Cardiac muscle cell (in vitro differentiated cells and primary cell): ENCODE measurements around the gene APOL3. TPM values are rescaled to one million over a fixed set of nuclear protein-coding genes. Genes with fewer than 3 reads are reported as not detected.

Source experiments
- DNase-seq, 2 donors: peaks; one replicate each; pipeline versions ENCODE4 v3.0.0 to v3.0.0-alpha.2; 2010 to 2017; ENCODE audit warnings: low read depth in 1 of 2, low spot score in 1 of 2
- H3K27ac ChIP-seq: fragments of 200-600 bp; sonication (generic); 2 replicates; pipeline ENCODE4 v1.5.1; 2016
- H3K27me3 ChIP-seq: fragments of 200-600 bp; sonication (generic); 2 replicates; pipeline ENCODE4 v1.6.0; 2016; ENCODE audit warnings: control low read depth
- H3K36me3 ChIP-seq: fragments of 200-600 bp; sonication (generic); 2 replicates; pipeline ENCODE4 v1.5.1; 2016; ENCODE audit warnings: control low read depth
- H3K4me1 ChIP-seq: fragments of 200-600 bp; sonication (generic); 2 replicates; pipeline ENCODE4 v1.8.1; 2017; ENCODE audit warnings: low read depth, mild to moderate bottlenecking, mixed run types
- H3K4me3 ChIP-seq: fragments of 200-600 bp; sonication (generic); 2 replicates; pipeline ENCODE4 v1.5.1; 2016; ENCODE audit warnings: mild to moderate bottlenecking
- H3K9me3 ChIP-seq: fragments of 200-600 bp; sonication (generic); 2 replicates; pipeline ENCODE4 v1.5.1; 2017; ENCODE audit warnings: low read depth, mild to moderate bottlenecking, control low read depth
- CTCF ChIP-seq: IDR thresholded peaks from 2 replicates; pipeline ENCODE4 v1.5.1; 2012; ENCODE audit warnings: low read depth, mild to moderate bottlenecking, low read length
- polyA plus RNA-seq: library from polyadenylated mRNA; unstranded; fragments of >200 nt; fragmentation: Nextera tagmentation; extraction: Ambion mirVana; gene quantifications from 2 replicates; pipeline ENCODE4 v1.2.1, GENCODE V29; 2016
- total RNA-seq: library from RNA; depleted of rRNA; stranded (reverse); fragments of >200 nt; gene quantifications from 2 replicates; pipeline ENCODE4 v1.2.3, GENCODE V29; 2016

Gene APOL3
- total and polyA plus RNA-seq, 2 experiments from 2014 or later, result not detected

GRCh38 chr22:36185828-36186624, 25.5 kb upstream of the APOL3 start:
- no peak for TF ChIP-seq CTCF
- DNase-seq, result no peak

GRCh38 chr22:36184433-36185025, 24.0 kb upstream of the APOL3 start:
- no peak overlapping the region for H3K27ac ChIP-seq

More at GRCh38 chr22:36185828-36186624, 25.5 kb upstream of the APOL3 start:
- Histone ChIP-seq H3K4me3 (no peak overlapping the region), H3K27me3 (no peaks in the 10 kb centered on the region), H3K27ac (no peak overlapping the region), H3K36me3 (no peaks in the 10 kb centered on the region), H3K9me3 (no peaks in the 10 kb centered on the region), H3K4me1 (no peaks in the 10 kb centered on the region)

DNA sequence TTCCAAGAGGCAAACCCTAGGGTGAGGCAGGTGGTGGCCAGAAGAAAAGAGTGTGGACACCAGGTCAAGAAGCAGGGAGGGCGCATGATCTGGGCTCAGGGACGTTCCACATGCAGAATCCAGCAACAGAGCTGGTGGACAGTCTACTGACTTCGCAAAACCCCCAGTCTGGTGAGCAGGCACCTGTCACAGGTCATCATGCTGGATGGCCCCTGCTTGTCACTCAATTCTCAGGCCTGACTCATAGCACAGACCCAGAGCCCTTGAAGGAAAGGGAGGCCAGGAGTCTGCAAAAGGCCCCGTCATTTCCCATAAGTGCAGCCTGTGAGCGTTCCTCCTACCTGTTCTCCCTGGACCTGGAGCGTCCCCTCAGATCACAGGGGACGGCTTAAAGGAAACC, 22.9 kb upstream of the APOL3 start:
- Histone ChIP-seq H3K36me3 (no peaks in the 10 kb centered on the region), H3K4me1 (no peaks in the 10 kb centered on the region), H3K27ac (no peak overlapping the region), H3K4me3 (no peak overlapping the region), H3K27me3 (no peaks in the 10 kb centered on the region), H3K9me3 (no peaks in the 10 kb centered on the region)
- no peak for DNase-seq
- no peak for TF ChIP-seq CTCF

More at GRCh38 chr22:36184433-36185025, 24.0 kb upstream of the APOL3 start:
- Histone ChIP-seq H3K4me3 (no peak overlapping the region), H3K4me1 (no peaks in the 10 kb centered on the region), H3K36me3 (no peaks in the 10 kb centered on the region), H3K27me3 (no peaks in the 10 kb centered on the region), H3K9me3 (no peaks in the 10 kb centered on the region)
- TF ChIP-seq CTCF, result no peak
- DNase-seq, result peak in 1 of 2 donors; percentile 63

GRCh38 chr22:36182857-36183256, 22.3 kb upstream of the APOL3 start:
- TF ChIP-seq CTCF, result no peak
- Histone ChIP-seq H3K4me3 (no peak overlapping the region), H3K36me3 (no peaks in the 10 kb centered on the region), H3K27me3 (no peaks in the 10 kb centered on the region), H3K27ac (no peak overlapping the region), H3K9me3 (no peaks in the 10 kb centered on the region), H3K4me1 (no peaks in the 10 kb centered on the region)
- DNase-seq, result no peak

GRCh38 chr22:36182056-36182455, 21.5 kb upstream of the APOL3 start:
- no peak for TF ChIP-seq CTCF
- Histone ChIP-seq H3K27ac (no peak overlapping the region), H3K27me3 (no peaks in the 10 kb centered on the region), H3K4me3 (no peak overlapping the region), H3K4me1 (no peaks in the 10 kb centered on the region), H3K36me3 (no peaks in the 10 kb centered on the region), H3K9me3 (no peaks in the 10 kb centered on the region)
- peak in 1 of 2 donors; percentile 34 for DNase-seq
